ENCODE results near the gene AURKAIP1. TPM values are rescaled to one million over a fixed set of nuclear protein-coding genes. Genes with fewer than 3 reads are reported as not detected.
A peak's percentile ranks its signal among the peaks of the same experiment; 100 is the strongest.

AURKAIP1 gene
- total RNA-seq, 4 donors from 2014 or later = 55.8 to 106 (median 86.1) TPM

GRCh38 chr1:1377540-1378205 is 2.7 kb upstream of the AURKAIP1 start:
- Histone ChIP-seq H3K27ac (no peak overlapping the region), H3K36me3 (peaks cover 15% of the 10 kb centered on the region), H3K27me3 (no peaks in the 10 kb centered on the region), H3K9me3 (no peaks in the 10 kb centered on the region), H3K4me3 (no peak overlapping the region), H3K4me1 (peaks cover 29% of the 10 kb centered on the region)
- DNase-seq (ENCODE audit: low spot score in 2 of 2) = no peak
- WGBS = 92% methylated on average over 16 of the region's 16 CpGs
- no peak for TF ChIP-seq POLR2AphosphoS5 (IDR thresholded peaks at IDR 0.05)
- TF ChIP-seq POLR2A (IDR thresholded peaks at IDR 0.05) = no peak
- TF ChIP-seq, protein P1, sequence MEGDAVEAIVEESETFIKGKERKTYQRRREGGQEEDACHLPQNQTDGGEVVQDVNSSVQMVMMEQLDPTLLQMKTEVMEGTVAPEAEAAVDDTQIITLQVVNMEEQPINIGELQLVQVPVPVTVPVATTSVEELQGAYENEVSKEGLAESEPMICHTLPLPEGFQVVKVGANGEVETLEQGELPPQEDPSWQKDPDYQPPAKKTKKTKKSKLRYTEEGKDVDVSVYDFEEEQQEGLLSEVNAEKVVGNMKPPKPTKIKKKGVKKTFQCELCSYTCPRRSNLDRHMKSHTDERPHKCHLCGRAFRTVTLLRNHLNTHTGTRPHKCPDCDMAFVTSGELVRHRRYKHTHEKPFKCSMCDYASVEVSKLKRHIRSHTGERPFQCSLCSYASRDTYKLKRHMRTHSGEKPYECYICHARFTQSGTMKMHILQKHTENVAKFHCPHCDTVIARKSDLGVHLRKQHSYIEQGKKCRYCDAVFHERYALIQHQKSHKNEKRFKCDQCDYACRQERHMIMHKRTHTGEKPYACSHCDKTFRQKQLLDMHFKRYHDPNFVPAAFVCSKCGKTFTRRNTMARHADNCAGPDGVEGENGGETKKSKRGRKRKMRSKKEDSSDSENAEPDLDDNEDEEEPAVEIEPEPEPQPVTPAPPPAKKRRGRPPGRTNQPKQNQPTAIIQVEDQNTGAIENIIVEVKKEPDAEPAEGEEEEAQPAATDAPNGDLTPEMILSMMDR (IDR thresholded peaks at IDR 0.05) = no peak

DNA sequence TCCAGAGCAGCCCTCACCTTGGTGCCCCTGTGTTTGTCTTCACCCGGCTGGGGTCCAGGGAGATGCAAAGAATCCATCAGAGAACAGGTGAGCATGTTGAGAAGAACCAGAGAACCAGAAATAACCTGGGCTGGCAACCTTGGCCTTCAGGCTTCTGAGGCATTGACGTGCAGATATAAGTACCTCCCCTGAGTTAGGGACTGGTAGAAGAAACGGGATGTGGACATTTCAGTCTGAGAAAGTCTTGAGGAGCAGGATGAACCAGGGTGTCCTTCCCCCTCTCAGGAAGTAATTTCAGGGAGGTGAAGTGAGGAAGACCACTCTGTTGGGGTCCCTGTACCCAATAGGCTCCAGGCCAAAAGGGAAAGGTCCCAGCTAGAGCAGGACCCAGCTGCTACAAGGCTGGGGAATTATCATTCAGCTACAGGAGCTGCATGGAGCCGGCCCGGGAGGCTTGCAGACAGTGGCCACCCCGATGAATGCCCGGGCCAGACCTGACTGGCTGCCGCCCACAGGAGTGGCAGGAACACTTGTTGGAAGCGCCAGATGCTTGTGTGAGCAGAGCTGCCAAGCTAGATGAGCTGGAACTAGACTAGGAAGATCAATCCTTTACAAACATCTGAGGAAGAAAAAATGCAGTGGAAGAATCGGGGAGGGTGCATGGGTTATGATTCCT is 1.7 kb upstream of the AURKAIP1 start:
- Histone ChIP-seq H3K4me1 (peaks cover 38% of the 10 kb centered on the region), H3K27me3 (no peaks in the 10 kb centered on the region), H3K27ac (peak overlapping the region; percentile 90), H3K4me3 (no peak overlapping the region), H3K36me3 (peaks cover 12% of the 10 kb centered on the region), H3K9me3 (no peaks in the 10 kb centered on the region)
- TF ChIP-seq EP300 (IDR thresholded peaks at IDR 0.05) (no peak), POLR2A (IDR thresholded peaks at IDR 0.05) (no peak), POLR2AphosphoS5 (IDR thresholded peaks at IDR 0.05) (no peak)
- TF ChIP-seq, protein P1 (IDR thresholded peaks at IDR 0.05) = no peak
- DNase-seq (ENCODE audit: low spot score in 2 of 2) = no peak
- WGBS = 81% methylated on average over 10 of the region's 10 CpGs

DNA sequence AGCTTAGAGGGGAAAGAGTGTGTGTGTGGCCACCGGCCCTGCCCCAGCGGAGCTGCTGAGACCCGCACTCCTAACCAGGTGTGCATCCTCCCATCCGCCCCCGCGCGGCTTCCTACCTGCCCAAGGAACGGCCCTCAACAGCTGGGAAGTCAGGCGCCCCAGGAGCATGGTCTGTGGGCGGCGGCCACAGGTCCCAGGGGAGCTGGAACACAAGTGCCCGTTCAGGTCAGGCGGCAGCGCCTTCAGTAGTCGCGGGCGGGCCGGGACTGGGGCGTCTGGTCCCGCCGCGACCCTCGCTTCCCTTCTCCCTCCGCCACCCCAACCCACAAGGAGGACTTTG is 448 bp downstream of the AURKAIP1 start:
- WGBS = 0% methylated on average over 13 of the region's 24 CpGs
- H3K27ac ChIP-seq = peak overlapping the region; percentile 90
- TF ChIP-seq EP300 (IDR thresholded peaks at IDR 0.05) (no peak), POLR2A (IDR thresholded peaks at IDR 0.05) (no peak), POLR2AphosphoS5 (IDR thresholded peaks at IDR 0.05) (no peak)
- TF ChIP-seq, protein P1 (IDR thresholded peaks at IDR 0.05) = no peak
- no peaks in the 10 kb centered on the region for H3K27me3 ChIP-seq
- H3K4me1 ChIP-seq = peaks cover 46% of the 10 kb centered on the region
- peaks cover 7% of the 10 kb centered on the region for H3K36me3 ChIP-seq
- no peaks in the 10 kb centered on the region for H3K9me3 ChIP-seq
- DNase-seq (ENCODE audit: low spot score in 2 of 2) = peak in 1 of 2 donors; percentile 75
- peak overlapping the region; percentile 99 for H3K4me3 ChIP-seq

DNA sequence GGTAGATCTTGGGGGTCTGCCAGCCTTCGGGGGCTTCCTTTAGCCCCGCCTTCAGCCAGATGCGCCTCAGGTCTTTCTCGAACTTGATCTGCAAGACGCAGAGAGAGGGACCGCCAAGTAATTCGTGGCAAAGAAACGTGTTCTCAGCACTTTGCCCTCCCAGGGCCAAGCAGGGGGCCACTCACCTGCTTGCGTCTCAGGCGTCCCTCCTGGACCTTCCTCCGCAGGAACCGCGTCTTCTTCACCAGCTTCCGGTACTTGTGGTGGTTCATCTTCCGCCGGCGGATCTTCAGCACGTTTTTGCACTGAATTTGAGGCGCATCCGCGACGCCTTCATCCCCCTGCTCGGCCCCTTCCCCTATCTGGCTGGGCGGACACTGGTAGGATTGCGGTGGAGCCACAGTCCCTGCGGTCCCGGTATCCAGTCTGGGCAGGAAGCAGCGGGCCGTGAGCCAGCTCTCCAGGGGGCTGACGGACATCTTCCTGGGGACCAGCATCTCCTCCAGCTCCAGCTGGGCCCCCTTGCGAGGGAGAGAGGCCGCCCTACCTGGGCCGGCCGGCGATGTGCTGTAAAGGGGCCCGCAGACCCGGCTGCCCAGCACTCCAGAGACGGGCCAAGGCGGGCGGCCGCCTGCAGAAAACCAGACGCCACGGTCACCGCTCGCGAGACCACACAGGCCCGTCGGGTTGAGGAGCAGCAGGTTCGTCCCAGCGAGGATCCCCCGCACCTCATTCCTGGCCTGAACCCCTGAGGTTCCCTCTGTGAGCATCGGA is 1.0 kb downstream of the AURKAIP1 start:
- DNase-seq (ENCODE audit: low spot score in 2 of 2) = peak in 1 of 2 donors; percentile 77
- TF ChIP-seq EP300 (IDR thresholded peaks at IDR 0.05) = no peak
- H3K27ac ChIP-seq = peak overlapping the region; percentile 90
- H3K27me3 ChIP-seq = no peaks in the 10 kb centered on the region
- H3K4me3 ChIP-seq = peak overlapping the region; percentile 99
- peaks cover 7% of the 10 kb centered on the region for H3K36me3 ChIP-seq
- H3K4me1 ChIP-seq = peaks cover 46% of the 10 kb centered on the region
- 48% methylated on average over 46 of the region's 52 CpGs for WGBS
- H3K9me3 ChIP-seq = no peaks in the 10 kb centered on the region

GRCh38 chr1:1373051-1373814 is 1.8 kb downstream of the AURKAIP1 start:
- 89% methylated on average over 18 of the region's 26 CpGs for WGBS
- H3K36me3 ChIP-seq = peaks cover 7% of the 10 kb centered on the region
- TF ChIP-seq, protein P1 (IDR thresholded peaks at IDR 0.05) = no peak
- TF ChIP-seq POLR2A (IDR thresholded peaks at IDR 0.05) = no peak
- no peak for TF ChIP-seq EP300 (IDR thresholded peaks at IDR 0.05)
- TF ChIP-seq POLR2AphosphoS5 (IDR thresholded peaks at IDR 0.05) = no peak
- H3K27ac ChIP-seq = no peak overlapping the region
- peaks cover 46% of the 10 kb centered on the region for H3K4me1 ChIP-seq
- no peaks in the 10 kb centered on the region for H3K27me3 ChIP-seq
- no peaks in the 10 kb centered on the region for H3K9me3 ChIP-seq
- H3K4me3 ChIP-seq = peak overlapping the region; percentile 99
- no peak for DNase-seq (ENCODE audit: low spot score in 2 of 2)

Data from suprapubic skin (tissue), 4 donors.